ENCODE results near the gene ADAMTS2. TPM values are rescaled to one million over a fixed set of nuclear protein-coding genes. Genes with fewer than 3 reads are reported as not detected.

The ADAMTS2 gene
- total RNA-seq, 1 donor from 2014 or later: not detected

DNA sequence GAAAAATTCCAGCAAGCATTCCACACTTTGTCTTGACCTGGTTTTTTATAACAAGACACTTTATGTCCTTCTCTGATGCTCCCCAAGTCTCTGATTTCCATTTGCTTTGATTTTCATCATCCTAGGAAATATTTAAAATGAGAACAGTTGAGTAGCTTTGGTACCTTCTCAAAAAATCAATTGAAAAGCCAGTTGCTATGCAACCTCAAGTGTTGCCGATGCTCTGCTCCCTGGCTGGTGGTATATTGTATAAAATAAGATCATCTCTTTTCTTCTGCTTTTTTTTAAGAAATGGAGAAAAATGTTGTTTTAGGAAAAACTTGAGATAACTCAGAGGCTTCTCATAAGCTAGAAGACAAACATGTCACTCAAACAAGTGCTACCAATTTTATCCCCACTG, 175.4 kb downstream of the ADAMTS2 start:
- Mint-ChIP-seq H3K27me3 (peaks cover 2% of the 10 kb centered on the region), H3K27ac (no peak overlapping the region), H3K4me1 (peaks cover 3% of the 10 kb centered on the region), H3K36me3 (ENCODE audit: low read depth) (no peaks in the 10 kb centered on the region), H3K9me3 (no peaks in the 10 kb centered on the region), H3K4me3 (no peak overlapping the region)
- ChIA-PET POLR2A (no interaction called here), CTCF (no interaction called here)
- DNase-seq (no peak), ATAC-seq (ENCODE audit: low read depth) (no peak)
- intact Hi-C loops (cut with micrococcal nuclease): loop anchor here (5.0 kb wide), 1 partner anchor 1147 kb away; no protein-coding TSS in a partner anchor
- TF ChIP-seq, protein P1, sequence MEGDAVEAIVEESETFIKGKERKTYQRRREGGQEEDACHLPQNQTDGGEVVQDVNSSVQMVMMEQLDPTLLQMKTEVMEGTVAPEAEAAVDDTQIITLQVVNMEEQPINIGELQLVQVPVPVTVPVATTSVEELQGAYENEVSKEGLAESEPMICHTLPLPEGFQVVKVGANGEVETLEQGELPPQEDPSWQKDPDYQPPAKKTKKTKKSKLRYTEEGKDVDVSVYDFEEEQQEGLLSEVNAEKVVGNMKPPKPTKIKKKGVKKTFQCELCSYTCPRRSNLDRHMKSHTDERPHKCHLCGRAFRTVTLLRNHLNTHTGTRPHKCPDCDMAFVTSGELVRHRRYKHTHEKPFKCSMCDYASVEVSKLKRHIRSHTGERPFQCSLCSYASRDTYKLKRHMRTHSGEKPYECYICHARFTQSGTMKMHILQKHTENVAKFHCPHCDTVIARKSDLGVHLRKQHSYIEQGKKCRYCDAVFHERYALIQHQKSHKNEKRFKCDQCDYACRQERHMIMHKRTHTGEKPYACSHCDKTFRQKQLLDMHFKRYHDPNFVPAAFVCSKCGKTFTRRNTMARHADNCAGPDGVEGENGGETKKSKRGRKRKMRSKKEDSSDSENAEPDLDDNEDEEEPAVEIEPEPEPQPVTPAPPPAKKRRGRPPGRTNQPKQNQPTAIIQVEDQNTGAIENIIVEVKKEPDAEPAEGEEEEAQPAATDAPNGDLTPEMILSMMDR (IDR thresholded peaks at IDR 0.05): no peak

- H3K27ac Mint-ChIP-seq: no peak overlapping the region
- H3K4me1 Mint-ChIP-seq: peaks cover 3% of the 10 kb centered on the region
- ChIA-PET CTCF (interaction anchor here (0.8 to 2.0 kb wide), 2 partner anchors 10 to 325 kb away, joined by 3 to 5 read pairs; no protein-coding TSS in a partner anchor), POLR2A (no interaction called here)
- H3K4me3 Mint-ChIP-seq: no peak overlapping the region
- TF ChIP-seq, protein P1 (IDR thresholded peaks at IDR 0.05): no peak
- no peak for DNase-seq
- no peaks in the 10 kb centered on the region for H3K9me3 Mint-ChIP-seq
- ATAC-seq (ENCODE audit: low read depth): no peak
- peaks cover 2% of the 10 kb centered on the region for H3K27me3 Mint-ChIP-seq
- H3K36me3 Mint-ChIP-seq (ENCODE audit: low read depth): no peaks in the 10 kb centered on the region
- intact Hi-C loops (cut with micrococcal nuclease): loop anchor here (5.0 kb wide), 1 partner anchor 1149 kb away; no protein-coding TSS in a partner anchor
These were observed 176.6 kb downstream of the ADAMTS2 start for GRCh38 chr5:179168664-179169063.

DNA sequence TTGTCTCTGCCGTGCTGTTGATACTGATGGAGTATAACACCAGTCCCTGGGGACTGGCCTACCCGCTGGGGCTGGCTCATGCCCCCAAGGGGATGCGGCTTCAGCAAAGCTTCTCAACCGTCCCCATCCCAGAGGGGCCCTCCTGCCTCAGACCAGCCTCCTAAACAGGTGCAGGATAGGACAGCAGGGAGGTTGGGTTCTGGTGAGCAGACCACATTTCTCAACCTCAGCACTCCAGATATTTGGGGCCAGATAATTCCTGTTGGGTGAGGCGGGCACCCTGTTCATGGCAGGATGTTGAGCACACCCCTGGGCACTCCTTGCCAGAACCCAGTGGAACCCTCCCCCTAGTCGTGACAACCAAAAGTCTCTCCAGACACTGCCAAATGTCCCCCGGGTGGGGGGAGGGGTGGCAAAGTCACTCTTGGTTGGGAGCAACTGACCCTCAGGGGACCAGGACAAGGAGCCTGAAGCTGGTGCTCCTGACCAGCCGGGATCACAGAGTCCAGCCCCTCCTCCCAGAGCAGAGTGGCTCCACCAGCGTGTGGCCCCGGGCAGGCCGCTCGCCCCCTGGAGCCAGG, 177.3 kb downstream of the ADAMTS2 start:
- POLR2A ChIA-PET: no interaction called here
- H3K4me3 Mint-ChIP-seq: no peak overlapping the region
- TF ChIP-seq, protein P1 (IDR thresholded peaks at IDR 0.05): no peak
- H3K4me1 Mint-ChIP-seq: peaks cover 3% of the 10 kb centered on the region
- no peak overlapping the region for H3K27ac Mint-ChIP-seq
- DNase-seq (no peak), ATAC-seq (ENCODE audit: low read depth) (no peak)
- H3K9me3 Mint-ChIP-seq: no peaks in the 10 kb centered on the region
- intact Hi-C loops (cut with micrococcal nuclease): loop anchor here (1.0 to 5.0 kb wide), 2 partner anchors 326 to 1149 kb away; no protein-coding TSS in a partner anchor
- H3K36me3 Mint-ChIP-seq (ENCODE audit: low read depth): no peaks in the 10 kb centered on the region
- peaks cover 2% of the 10 kb centered on the region for H3K27me3 Mint-ChIP-seq
- CTCF ChIA-PET: interaction anchor here (0.8 to 2.0 kb wide), 4 partner anchors 11 to 464 kb away, joined by 3 to 13 read pairs (median 4); no protein-coding TSS in a partner anchor

DNA sequence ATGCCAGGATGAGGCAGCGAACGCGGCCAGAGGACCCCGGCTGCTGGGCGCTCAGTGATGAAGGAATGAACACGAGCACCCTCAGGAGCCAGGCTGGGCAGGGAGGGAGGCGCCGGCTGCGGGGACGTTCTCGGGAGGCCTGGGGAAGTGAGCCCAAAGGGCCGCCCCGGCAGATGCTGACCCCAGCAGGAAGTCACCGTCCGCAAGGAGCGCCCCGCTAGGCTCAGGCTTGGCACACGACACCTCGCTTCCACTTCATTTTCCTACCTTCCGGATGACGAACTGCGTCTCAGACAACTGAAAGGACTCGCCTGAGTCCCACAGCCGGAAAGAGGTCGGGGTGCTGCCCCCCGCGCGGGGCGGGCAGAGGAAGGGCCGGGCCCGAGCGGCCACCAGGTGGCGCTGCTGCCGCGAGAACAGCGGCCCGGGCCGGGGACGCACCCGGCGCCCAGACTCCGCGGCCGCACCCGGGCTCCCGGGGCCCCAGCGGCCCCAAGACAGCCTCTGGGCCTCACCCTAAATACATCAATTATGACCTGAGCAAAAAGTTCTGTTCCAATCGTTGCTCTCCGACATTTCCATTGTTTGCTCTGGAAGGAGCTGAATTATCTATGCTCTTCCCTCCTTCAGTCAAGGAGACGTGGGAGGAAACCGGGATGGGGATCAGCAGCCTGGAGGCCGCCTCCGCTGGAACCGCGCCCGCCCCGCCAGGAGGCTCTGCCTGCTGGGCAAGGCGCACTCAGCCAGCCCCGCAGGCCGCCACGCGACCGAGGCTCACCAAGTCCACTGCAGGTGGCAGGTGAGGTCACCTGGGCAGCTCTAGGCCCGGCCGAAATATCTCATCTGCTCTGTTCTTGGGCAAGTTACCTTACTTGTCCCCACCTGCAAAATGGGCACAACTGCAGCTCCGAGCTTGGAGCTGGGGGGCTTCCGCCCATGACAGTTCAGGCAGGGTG, 178.1 kb downstream of the ADAMTS2 start:
- DNase-seq: peak; percentile 71
- TF ChIP-seq, protein P1 (IDR thresholded peaks at IDR 0.05): peak; percentile 37
- Mint-ChIP-seq H3K27ac (no peak overlapping the region), H3K4me3 (peak overlapping the region; percentile 70), H3K4me1 (peaks cover 3% of the 10 kb centered on the region), H3K27me3 (peaks cover 2% of the 10 kb centered on the region), H3K9me3 (no peaks in the 10 kb centered on the region), H3K36me3 (ENCODE audit: low read depth) (no peaks in the 10 kb centered on the region)
- CTCF ChIA-PET: interaction anchor here (0.7 to 2.0 kb wide), 7 partner anchors 11 to 1192 kb away, joined by 3 to 13 read pairs (median 4); no protein-coding TSS in a partner anchor
- ATAC-seq (ENCODE audit: low read depth): peak; percentile 91
- intact Hi-C loops (cut with micrococcal nuclease): loop anchor here (1.0 to 5.0 kb wide), 2 partner anchors 327 to 1150 kb away; no protein-coding TSS in a partner anchor
- POLR2A ChIA-PET: no interaction called here

Data from activated B cell treated with CpG ODN at 0.5 μM for 24 hours (primary cell).